HCT116 (cell line): Measurements from ENCODE around the gene SLC24A3.

Experiments
- ATF3 ChIP-seq: IDR thresholded peaks from 2 replicates; pipeline ENCODE4 v1.6.1; 2012
- CEBPB ChIP-seq: IDR thresholded peaks from 2 replicates; pipeline ENCODE4 v1.6.1; 2012; ENCODE audit warnings: low read depth
- EGR1 ChIP-seq: IDR thresholded peaks from 2 replicates; pipeline ENCODE4 v1.6.1; 2012; ENCODE audit warnings: low read depth
- ELF1 ChIP-seq: IDR thresholded peaks from 2 replicates; pipeline ENCODE4 v1.6.1; 2012; ENCODE audit warnings: low read depth, borderline replicate concordance
- EZH2 ChIP-seq: fragments of 200-600 bp; sonication (generic); IDR thresholded peaks from 2 replicates; pipeline ENCODE4 v1.6.1; 2017; ENCODE audit warnings: antibody characterized with exemption, mixed run types
- JUND ChIP-seq: IDR thresholded peaks from 2 replicates; pipeline ENCODE4 v1.6.1; 2012
- MAX ChIP-seq: IDR thresholded peaks from 2 replicates; pipeline ENCODE4 v1.6.1; 2012
- POLR2A ChIP-seq: IDR thresholded peaks from 2 replicates; pipeline ENCODE4 v1.7.0; 2011; ENCODE audit warnings: borderline replicate concordance; ENCODE audit not compliant: insufficient read depth, insufficient read length; ENCODE audit errors: extremely low read depth
- POLR2AphosphoS5 ChIP-seq: IDR thresholded peaks from 2 replicates; pipeline ENCODE4 v1.6.1; 2011; ENCODE audit warnings: mild to moderate bottlenecking, low read depth, low read length, moderate library complexity
- SIN3A ChIP-seq: IDR thresholded peaks from 2 replicates; pipeline ENCODE4 v1.6.1; 2012; ENCODE audit warnings: low read depth
- SP1 ChIP-seq: IDR thresholded peaks from 2 replicates; pipeline ENCODE4 v1.6.1; 2012; ENCODE audit warnings: low read depth
- YY1 ChIP-seq: IDR thresholded peaks from 2 replicates; pipeline ENCODE4 v1.6.1; 2011; ENCODE audit warnings: low read length, low read depth, moderate library complexity, mild to moderate bottlenecking; ENCODE audit not compliant: insufficient replicate concordance; ENCODE audit errors: extremely low read depth
- ZNF274 ChIP-seq: fragments of 200-500 bp; sonication (Bioruptor generic); IDR thresholded peaks from 2 replicates; pipeline ENCODE4 v1.6.1; 2014; ENCODE audit warnings: mild to moderate bottlenecking, low read depth, low read length, inconsistent platforms
- TF ChIP-seq, protein P1 (sequence below), 3 experiments: fragments of 200-600 bp in 1 of 3; sonication (generic) in 1 of 3; IDR thresholded peaks in 2 of 3; conservative IDR thresholded peaks in 1 of 3; 2 replicates each; pipeline ENCODE4 v1.5.1; 2012 to 2017; ENCODE audit warnings: low read depth in 2 of 3, low read length in 2 of 3, antibody characterized with exemption in 1 of 3, borderline replicate concordance in 1 of 3, control low read depth in 1 of 3, mild to moderate bottlenecking in 1 of 3, mixed read lengths in 1 of 3, mixed run types in 1 of 3, moderate library complexity in 1 of 3; ENCODE audit not compliant: insufficient read depth in 1 of 3

DNA sequence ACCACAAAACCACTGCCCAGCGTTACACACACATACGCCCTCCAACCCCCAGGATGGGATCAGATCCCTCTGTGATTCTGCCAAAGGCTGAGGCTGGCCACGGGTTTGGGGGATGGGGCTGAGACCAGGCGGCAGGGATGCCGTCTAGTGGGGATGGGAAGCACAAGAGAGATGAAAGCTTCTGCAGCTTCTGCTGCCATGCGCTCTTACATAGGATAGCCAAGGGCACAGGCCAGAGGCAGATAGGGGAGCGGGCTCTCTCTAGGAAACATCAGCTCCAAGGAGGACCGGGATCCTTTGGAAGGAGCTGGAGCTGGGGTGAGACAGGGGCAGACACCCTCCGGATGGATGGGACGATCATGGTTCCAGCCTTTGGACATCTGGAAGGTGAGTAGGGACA, 526.9 kb downstream of the SLC24A3 start:
- TF ChIP-seq SP1 (no peak), ZNF274 (no peak), EZH2 (no peak), SIN3A (no peak), POLR2A (no peak), JUND (no peak), EGR1 (no peak), MAX (no peak), CEBPB (no peak), POLR2AphosphoS5 (no peak), YY1 (no peak), ATF3 (no peak), ELF1 (no peak)
- TF ChIP-seq, protein P1, sequence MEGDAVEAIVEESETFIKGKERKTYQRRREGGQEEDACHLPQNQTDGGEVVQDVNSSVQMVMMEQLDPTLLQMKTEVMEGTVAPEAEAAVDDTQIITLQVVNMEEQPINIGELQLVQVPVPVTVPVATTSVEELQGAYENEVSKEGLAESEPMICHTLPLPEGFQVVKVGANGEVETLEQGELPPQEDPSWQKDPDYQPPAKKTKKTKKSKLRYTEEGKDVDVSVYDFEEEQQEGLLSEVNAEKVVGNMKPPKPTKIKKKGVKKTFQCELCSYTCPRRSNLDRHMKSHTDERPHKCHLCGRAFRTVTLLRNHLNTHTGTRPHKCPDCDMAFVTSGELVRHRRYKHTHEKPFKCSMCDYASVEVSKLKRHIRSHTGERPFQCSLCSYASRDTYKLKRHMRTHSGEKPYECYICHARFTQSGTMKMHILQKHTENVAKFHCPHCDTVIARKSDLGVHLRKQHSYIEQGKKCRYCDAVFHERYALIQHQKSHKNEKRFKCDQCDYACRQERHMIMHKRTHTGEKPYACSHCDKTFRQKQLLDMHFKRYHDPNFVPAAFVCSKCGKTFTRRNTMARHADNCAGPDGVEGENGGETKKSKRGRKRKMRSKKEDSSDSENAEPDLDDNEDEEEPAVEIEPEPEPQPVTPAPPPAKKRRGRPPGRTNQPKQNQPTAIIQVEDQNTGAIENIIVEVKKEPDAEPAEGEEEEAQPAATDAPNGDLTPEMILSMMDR (IDR thresholded peaks at IDR 0.05 in 2 of 3, conservative IDR thresholded peaks at IDR 0.05 in 1 of 3; ENCODE audit: borderline replicate concordance in 1 of 3, insufficient read depth in 1 of 3, low read depth in 2 of 3, low read length in 2 of 3): no peak
